Adrenal gland (tissue), 5 donors: ENCODE measurements around the gene KIR3DL1.
"Not testable (repeated sequence)": the region's sequence is repeated elsewhere in the genome, so short reads cannot be mapped to it uniquely, and the experiment has no call there.

Experiments used
- CTCF ChIP-seq, 6 experiments: fragments of 450-650 bp in 4 of 6; fragments of 200-600 bp in 2 of 6; sonication (generic) in 1 of 6; IDR thresholded peaks; 1 replicate in 5 of 6; 2 replicates in 1 of 6; pipeline versions ENCODE4 v1.5.1 to v1.8.0; 2016 to 2021; ENCODE audit warnings: antibody characterized with exemption in 6 of 6, mild to moderate bottlenecking in 2 of 6, moderate library complexity in 1 of 6
- POLR2A ChIP-seq, 2 donors: fragments of 450-650 bp; IDR thresholded peaks; one replicate each; pipeline ENCODE4 v1.6.1; 2017; ENCODE audit warnings: antibody characterized with exemption in 2 of 2, mild to moderate bottlenecking in 2 of 2, moderate library complexity in 1 of 2
- donor health status: DM: no; HTN: no; CAD: no.

- TF ChIP-seq CTCF, POLR2A (IDR thresholded peaks at IDR 0.05): not testable (repeated sequence)
Observed at GRCh38 chr19:54859421-54859820, 43.2 kb downstream of the KIR3DL1 start.
